SK-MEL-5 (cell line): ENCODE measurements around the gene ZNF614. TPM values are rescaled to one million over a fixed set of nuclear protein-coding genes. Genes with fewer than 3 reads are reported as not detected.
A peak's percentile ranks its signal among the peaks of the same experiment; 100 is the strongest.
"Not testable (repeated sequence)": the region's sequence is repeated elsewhere in the genome, so short reads cannot be mapped to it uniquely, and the experiment has no call there.

Source experiments
- DNase-seq: peaks from one replicate; pipeline ENCODE4 v3.0.0-alpha.2; 2016; ENCODE audit warnings: low read depth, low spot score
- in situ Hi-C: cut with HindIII; loops from 2 replicates; pipeline ENCODE4 v1.10.0; 2016; ENCODE audit warnings: low sequenced_read_pairs, high pct_unique_total_duplicates, low pct_unique_long_range_greater_than_20kb
- total RNA-seq: library from RNA; depleted of rRNA; stranded (reverse); fragments of >200 nt; shearing (Covaris generic); gene quantifications from 2 replicates; pipeline ENCODE4 v1.2.3, GENCODE V29; 2014

Gene ZNF614
- total RNA-seq, 1 experiment from 2014 or later: 9.0 TPM

DNA sequence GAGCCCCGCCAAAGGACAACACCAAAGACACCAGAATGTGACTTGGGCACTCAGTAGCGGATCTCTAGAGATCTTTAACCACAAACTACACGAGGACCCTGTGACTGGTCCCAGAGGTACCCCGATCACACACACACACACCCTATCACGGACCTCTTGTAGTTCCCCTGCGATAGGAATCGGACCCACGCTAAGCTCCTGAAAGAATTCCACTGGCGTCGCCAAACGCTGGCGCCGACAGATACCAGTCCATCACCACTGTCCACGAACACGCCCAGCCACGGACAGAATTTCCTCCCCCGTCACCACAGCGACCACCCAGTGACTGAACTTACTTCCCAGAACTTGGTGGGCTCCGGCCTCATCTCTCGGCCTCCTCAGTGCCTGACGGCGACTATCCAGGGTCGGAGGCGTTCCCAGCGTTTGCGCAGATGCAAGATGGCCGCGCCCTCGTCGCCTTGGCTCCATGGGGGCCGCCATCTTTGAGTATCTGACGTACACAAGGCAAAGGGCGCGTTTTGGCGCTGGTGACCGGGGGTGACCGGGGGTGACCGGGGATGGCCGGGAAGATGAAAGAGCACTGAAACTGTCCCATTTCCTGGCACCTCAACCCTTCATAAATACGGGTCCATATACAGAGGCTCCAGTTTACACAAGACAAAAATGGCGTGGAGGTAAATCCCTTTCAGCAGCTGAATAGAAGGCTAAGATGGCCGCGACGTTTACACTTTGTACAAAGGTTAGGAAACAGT is 20.2 kb downstream of the ZNF614 start, which contains the start of gene ZNF615:
ZNF615 (minus strand) TSS at position 406 of the 752 bp plus-strand sequence. CDS start 4,500 bp downstream, outside the sequence.
- in situ Hi-C loops: no loop called here
- DNase-seq: peak; percentile 78

DNA sequence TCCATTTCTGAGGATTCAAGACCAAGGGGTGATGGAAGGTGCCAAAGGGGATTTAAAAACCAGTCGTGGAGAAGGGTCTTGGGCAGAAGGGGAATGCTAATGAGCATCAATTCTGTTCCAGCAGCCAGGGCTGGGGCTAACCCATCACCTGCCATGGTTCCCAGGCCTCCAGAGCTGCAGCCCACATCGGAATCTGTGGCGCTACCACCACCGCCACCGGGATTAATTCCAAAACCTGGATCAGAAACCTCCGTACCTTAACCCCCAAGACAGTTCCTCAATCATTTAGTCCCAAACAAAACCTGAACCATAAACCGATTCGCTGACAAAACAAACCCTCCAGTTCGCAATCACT is 20.8 kb downstream of the ZNF614 start:
- DNase-seq: no peak
- in situ Hi-C loops: no loop called here

DNA sequence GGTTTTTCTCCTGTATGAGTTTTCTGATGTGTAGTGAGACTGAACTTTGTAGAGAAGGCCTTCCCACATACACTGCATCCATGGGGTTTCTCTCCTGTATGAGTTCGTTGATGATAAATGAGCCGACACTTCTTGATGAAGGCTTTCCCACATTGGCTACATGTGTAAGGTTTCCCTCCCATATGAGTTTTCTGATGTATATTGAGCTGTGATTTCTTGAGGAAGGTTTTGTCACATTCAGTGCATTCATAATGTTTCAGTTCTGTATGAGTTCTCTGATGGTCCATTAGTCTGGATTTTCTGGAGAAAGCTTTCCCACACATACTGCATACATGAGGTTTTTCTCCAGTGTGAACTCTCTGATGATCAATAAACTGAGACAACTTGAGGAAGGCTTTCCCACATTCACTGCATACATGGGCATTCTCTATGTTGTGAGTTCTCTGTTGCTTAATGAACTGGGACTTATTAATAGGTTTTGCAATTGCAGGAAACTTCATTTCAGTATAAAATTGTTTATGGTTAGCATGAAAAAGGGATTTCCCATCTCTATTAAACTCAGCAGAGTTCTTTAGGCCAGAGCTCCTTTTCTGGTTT is 34.0 kb downstream of the ZNF614 start:
- no peak for DNase-seq
- in situ Hi-C loops: no loop called here

DNA sequence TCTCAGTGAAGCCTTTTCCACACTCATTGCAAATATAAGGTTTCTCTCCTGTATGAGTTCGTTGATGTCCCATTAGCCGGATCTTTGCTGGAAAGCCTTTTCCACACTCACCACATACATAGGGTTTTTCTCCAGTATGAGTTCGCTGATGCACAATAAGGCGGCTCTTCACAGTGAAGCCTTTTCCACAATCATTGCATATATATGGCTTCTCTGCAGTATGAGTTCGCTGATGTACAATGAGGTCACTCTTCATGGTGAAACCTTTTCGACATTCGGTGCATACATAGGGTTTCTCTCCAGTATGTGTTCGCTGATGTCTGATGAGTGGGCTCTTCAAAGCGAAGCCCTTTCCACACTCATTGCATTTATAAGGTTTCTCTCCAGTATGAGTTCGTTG is 34.8 kb downstream of the ZNF614 start:
- DNase-seq: no peak
- in situ Hi-C loops: no loop called here

DNA sequence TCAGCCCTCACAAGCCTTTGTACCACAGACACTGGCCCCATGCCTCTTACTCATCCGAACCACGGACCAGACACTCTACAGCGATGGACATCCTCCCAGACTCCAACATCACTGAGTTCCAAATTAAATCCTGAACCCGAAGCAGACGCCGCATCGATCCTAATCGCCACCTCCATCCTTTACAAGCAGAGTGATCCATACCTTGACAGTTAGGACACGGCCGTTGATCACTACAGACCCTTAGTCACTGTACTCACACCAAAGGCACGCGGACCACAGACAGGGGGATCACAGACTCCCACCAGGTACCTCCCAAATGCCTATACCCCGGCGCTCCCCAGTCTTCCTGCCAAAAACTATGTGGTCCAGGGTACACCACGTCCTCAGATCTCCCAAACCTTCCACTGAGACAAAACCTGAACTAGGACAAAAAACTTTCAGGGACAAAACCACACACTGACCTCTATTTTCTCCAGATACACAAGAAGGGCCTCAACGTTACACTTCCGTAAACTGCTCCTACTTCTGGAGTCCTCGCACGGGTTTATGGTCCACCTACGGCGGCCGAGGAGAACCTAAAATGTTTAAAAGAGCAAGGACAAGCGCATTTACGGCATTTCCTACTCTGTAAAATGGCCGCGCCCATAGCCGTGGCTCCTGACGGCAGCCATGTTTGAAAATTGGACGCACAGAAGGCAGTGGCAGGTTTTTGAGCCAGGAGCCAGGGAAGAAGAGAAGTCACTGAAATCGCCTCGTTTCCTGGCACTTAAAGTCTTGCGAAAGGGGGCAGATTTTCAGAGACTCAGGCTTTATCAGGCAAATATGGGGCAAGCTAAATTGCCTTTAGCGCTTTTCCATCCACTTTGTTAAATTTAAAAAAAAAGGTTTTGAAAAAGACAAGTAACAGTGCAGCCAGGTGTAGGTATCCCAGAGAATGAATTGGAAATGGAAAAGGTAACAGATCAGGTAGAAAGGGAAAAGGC is 41.6 kb downstream of the ZNF614 start, which contains the start of gene ZNF350:
ZNF350 (minus strand) TSS at position 532 of the 983 bp plus-strand sequence. CDS start 12,480 bp downstream, outside the sequence.
- in situ Hi-C loops: no loop called here

DNA sequence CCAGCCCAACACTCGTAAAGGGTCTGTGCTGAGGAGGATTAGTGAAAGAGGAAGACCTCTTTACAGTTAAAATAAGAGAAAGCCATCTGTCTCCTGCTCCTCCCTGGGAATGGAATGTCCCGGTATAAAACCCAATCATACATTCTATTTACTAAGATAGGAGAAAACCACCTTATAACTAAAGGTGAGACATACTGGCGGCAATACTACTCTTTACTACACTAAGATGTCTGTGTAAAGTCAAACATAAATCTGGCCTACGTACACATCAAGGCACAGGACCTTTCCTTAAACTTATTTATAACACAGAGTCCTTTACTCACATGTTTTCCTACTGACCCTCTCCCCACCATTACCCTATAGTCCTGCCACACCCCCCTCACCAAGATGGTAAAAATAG is 44.8 kb downstream of the ZNF614 start:
- in situ Hi-C loops: no loop called here
- no peak for DNase-seq

More for the DNA sequence above, 41.6 kb downstream of the ZNF614 start, which contains the start of gene ZNF350:
- DNase-seq: peak; percentile 93

DNA sequence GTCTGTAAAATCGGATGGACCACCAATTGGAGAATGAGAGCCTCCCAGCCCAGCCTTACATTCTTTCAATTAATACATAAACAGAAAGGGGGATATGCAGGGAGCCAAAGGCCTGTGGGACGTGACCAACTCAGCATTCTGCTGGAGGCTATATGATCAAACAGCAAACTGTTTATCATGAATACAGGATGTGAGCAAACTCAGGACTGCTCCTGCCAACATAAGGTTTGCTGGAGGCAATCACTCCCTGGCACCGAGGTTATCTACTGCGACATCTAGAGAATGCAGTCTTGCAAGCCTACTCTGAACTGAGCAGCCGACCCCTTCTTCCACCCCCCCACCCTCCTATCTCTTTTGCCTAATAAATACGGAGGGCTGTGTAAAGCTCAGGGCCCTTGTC is 47.3 kb downstream of the ZNF614 start:
- in situ Hi-C loops, DNase-seq: not testable (repeated sequence)

DNA sequence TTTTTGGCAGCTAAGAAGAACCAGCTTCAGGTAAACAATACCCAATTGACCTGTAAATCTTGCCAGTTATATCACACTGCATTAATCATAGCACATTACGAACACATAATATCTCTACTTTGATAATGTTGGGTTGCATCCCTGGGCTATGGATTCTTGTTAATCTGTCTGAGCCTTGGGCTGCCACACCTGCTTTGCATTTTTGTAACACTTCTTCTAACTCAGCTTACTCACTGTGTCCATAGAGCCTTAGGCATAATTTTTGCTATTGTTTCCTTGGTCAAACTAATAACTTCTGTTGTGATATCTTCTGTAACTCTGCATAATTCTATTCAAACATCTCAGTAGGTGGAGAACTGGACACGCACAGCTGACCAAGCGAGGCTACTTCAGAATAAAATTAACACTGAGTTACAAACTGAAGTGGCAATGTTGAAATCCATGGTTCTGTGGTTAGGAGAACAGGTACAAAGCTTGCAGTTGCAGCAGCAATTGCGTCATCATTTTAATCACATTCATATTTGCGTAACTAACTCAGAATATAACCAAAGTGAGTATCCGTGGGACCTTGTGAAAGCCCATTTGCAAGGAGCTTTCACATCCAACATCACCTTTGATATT is 48.0 kb downstream of the ZNF614 start:
- no peak for DNase-seq
- in situ Hi-C loops: no loop called here

DNA sequence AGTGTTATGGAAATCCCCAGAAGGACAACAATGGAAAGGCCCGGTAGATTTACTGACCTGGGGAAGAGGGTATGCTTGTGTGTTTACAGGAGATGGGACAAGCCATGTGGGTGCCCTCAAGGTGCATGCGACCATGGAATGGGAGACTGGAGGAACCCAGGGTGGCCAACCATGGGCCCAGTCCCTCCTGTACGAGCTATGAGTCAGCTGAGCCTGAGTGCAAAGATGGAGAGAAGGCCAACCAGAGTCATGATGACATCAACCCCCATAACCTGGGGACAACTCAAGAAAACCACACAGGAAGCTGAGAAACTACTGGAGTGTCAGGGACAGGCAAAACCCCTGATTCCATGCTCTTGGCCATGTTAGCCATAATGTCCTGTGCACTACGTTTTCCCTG is 49.3 kb downstream of the ZNF614 start:
- no peak for DNase-seq
- in situ Hi-C loops: no loop called here

DNA sequence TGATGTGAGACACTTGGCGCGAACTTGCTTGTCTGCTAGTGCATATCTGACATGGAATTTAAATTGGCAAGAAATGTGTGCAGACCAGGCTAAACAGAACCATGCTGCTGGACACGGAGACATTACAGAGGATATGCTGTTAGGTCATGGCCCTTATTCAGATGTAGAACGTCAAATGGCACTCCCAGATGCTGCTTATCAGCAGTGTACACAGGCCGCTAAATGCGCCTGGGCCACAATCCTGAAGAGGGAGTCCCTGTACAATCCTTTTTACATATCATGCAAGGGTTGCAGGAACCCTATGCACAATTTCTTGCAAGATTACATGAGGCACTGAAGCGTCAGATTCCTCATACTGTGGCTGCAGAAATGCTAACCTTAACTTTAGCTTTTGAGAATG is 50.8 kb downstream of the ZNF614 start:
- in situ Hi-C loops: no loop called here
- no peak for DNase-seq

DNA sequence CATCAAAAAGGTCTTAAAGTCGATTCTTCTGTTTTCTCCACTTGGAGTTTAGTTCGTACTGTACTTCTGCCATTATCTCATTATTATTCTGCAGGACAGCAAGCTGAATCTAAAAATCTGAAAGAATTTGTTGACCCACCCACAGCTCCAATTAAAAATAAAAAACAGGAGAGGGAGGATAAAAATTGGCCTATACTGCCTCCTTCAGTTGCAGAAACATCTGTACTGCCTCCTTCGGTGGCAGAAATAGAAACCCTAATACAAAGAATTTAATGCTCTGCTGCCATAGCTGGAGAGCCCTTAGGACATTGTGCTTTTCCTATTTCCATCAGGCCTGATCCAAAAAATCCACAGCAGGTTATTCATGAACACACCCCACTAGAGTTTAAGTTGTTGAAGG is 51.3 kb downstream of the ZNF614 start:
- in situ Hi-C loops: no loop called here
- no peak for DNase-seq

DNA sequence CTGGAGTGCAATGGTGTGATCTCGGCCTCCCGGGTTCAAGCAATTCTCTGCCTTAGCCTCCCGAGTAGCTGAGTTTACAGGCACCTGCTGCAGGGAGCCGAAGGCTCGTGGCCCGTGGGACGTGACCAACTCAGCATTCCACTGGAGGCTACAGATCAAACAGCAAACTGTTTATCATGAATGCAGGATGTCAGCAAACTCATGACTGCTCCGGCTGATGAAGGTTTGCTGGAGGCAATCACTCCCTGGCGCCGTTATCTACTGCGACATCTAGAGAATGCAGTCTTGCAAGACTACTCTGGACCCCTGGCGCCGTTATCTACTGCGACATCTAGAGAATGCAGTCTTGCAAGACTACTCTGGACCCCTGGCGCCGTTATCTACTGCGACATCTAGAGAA is 52.4 kb downstream of the ZNF614 start:
- in situ Hi-C loops, DNase-seq: not testable (repeated sequence)

DNA sequence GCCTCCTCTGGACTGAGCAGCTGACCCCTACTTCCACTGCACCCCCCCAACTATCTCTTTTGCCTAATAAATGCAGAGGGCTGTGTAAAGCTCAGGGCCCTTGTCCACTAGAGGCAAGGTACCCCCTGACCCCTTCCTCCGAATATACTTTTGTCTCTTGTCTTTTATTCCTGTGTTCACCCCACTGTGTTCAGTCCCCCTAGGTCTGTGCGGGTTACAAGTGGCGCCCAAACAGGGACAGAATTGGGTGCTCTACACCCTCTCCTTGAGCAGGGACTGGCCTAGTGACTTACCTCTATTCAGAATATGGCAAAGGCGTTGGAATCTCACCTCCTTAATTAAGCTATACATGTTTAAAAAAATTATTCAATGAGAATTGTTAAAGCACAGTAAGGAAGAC is 56.6 kb downstream of the ZNF614 start:
- in situ Hi-C loops: no loop called here
- no peak for DNase-seq

DNA sequence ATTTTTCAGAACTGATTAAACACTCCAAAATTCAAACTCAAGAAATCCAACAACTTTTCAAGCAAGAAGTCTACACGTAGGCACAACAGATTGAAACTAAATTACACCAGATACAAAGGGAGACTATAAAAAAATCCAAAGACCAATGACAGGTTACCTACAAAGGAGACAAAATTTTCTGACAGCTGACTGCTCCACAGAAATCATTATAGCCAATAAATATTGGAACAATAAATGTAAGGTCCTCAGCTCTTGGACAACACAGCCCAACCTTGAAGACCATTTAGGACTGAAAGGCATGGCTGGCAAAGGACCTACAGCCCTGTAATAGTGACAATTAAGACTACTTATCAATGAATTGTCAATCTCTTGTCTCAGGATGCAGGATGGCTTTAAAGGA is 57.5 kb downstream of the ZNF614 start:
- in situ Hi-C loops: no loop called here
- DNase-seq: no peak

DNA sequence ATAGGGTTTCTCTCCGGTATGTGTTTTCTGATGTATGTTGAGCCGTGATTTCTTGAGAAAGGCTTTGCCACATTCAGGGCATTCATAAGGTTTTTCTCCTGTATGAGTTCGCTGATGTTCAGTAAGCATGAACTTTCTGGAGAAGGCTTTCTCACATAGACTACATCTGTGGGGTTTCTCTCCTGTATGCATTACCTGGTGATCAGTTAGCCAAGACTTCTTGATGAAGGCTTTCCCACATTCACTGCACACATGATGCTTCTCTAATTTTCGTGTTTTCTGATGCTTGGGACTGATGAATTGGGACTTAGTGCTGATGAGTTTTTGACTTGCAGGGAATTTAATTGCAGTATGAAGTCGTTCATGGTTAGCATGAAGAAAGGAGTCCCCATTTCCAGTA is 62.6 kb downstream of the ZNF614 start:
- DNase-seq: no peak
- in situ Hi-C loops: no loop called here
